ENCODE results near the gene DNAJC5G.

DNA sequence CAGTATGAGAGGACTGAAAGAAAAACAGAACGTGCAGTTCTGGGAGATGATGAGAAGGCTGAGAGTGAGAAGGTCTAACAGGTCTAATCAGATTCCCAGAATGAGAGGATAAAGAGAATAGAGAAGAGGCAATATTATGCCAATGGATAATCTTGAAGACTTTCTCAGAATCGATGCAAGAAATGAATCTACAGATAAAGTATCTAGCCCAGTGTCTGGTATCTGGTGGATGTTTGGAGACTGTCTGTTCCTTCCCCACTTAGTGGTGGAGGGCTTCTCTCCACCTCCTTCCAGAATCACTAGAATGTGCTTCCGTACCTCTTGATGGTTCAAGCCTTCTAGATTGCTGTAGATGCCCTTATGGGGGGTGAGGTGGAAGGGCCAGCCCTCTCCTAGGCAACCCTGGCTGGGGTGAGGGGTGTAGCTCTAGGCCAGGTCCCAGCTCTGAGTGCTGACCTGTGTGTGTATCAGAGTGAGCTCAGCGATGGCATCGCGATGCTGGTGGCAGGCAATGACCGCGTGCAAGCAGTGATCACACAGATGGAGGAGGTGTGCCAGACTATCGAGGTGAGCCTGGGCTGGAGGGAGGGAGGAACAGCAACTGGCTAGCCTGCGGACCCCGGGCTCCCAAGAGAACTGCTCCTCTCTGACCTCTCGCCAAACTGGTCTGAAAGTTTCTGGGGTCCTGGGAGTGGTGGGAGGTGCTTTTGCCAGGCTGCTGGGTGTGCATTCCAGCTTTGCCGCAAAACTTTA lies 29.4 kb downstream of the DNAJC5G start:
- no peak for TF ChIP-seq CTCF (conservative IDR thresholded peaks at IDR 0.05; ENCODE audit: low read depth, low read length)
- no peak for TF ChIP-seq EZH2 (IDR thresholded peaks at IDR 0.05; ENCODE audit: borderline replicate concordance, low read depth, low read length, poor library complexity, severe bottlenecking)

All from A673 (cell line).